SK-N-SH (cell line): ENCODE measurements around the gene HUWE1. TPM values are rescaled to one million over a fixed set of nuclear protein-coding genes. Genes with fewer than 3 reads are reported as not detected.

Experiments
- CTCF ChIA-PET: fragments of 300-600, 350-600 bp; formaldehyde crosslinking; extraction: SDS; loops from one replicate; lab custom pipeline; 2021; lab: Yijun Ruan, JAX
- POLR2A ChIA-PET: fragments of 350-600 bp; sonication (Branson Sonifier 250); formaldehyde crosslinking; extraction: SDS; loops from one replicate; lab custom pipeline; 2020; ENCODE audit warnings: antibody characterized with exemption, inconsistent platforms; lab: Yijun Ruan, JAX
- DNase-seq: peaks from one replicate; pipeline ENCODE4 v3.0.0; 2012
- H2AFZ ChIP-seq: fragments of 200-600 bp; sonication (generic); 2 replicates; pipeline ENCODE4 v1.8.1; 2016; ENCODE audit warnings: antibody characterized with exemption, mild to moderate bottlenecking, low read depth
- H3F3A ChIP-seq: fragments of 200-600 bp; sonication (generic); replicated peaks from 2 replicates; pipeline ENCODE3; 2016; ENCODE audit warnings: antibody characterized with exemption, mild to moderate bottlenecking; ENCODE audit not compliant: insufficient read depth
- H3K27ac ChIP-seq, 2 experiments: fragments of 200-500 bp in 1 of 2; fragments of 200-600 bp in 1 of 2; sonication (Bioruptor generic) in 1 of 2; sonication (generic), shearing (Covaris generic) in 1 of 2; 2 replicates each; pipeline versions ENCODE4 v1.5.1 to v1.6.1; 2014 to 2016; ENCODE audit warnings: low read depth in 2 of 2, inconsistent platforms in 1 of 2, low read length in 1 of 2, mild to moderate bottlenecking in 1 of 2, mixed read lengths in 1 of 2
- H3K27me3 ChIP-seq: fragments of 200-600 bp; sonication (generic), shearing (Covaris generic); 2 replicates; pipeline ENCODE4 v1.6.1; 2016; ENCODE audit warnings: mixed run types; ENCODE audit not compliant: insufficient read depth
- H3K36me3 ChIP-seq, 2 experiments: fragments of 200-500 bp in 1 of 2; fragments of 200-600 bp in 1 of 2; sonication (Bioruptor generic) in 1 of 2; sonication (generic) in 1 of 2; replicated peaks in 1 of 2; 2 replicates each; pipeline versions ENCODE3 to v1.5.1; 2014 to 2016; ENCODE audit warnings: low read length in 1 of 2, mild to moderate bottlenecking in 1 of 2; ENCODE audit not compliant: insufficient read depth in 2 of 2, control insufficient read depth in 1 of 2
- H3K4me1 ChIP-seq, 2 experiments: fragments of 200-500 bp in 1 of 2; fragments of 200-600 bp in 1 of 2; sonication (Bioruptor generic) in 1 of 2; sonication (generic), shearing (Covaris generic) in 1 of 2; 2 replicates each; pipeline versions ENCODE4 v1.5.1 to v1.6.1; 2014 to 2016; ENCODE audit warnings: low read depth in 1 of 2, low read length in 1 of 2, mixed run types in 1 of 2; ENCODE audit not compliant: insufficient read depth in 2 of 2, control insufficient read depth in 1 of 2
- H3K4me2 ChIP-seq: fragments of 200-600 bp; sonication (generic), shearing (Covaris generic); 2 replicates; pipeline ENCODE4 v1.6.1; 2017; ENCODE audit warnings: mixed run types
- H3K4me3 ChIP-seq, 2 experiments: fragments of 200-500 bp in 1 of 2; fragments of 200-600 bp in 1 of 2; sonication (Bioruptor generic) in 1 of 2; sonication (generic), shearing (Covaris generic) in 1 of 2; 2 replicates each; pipeline versions ENCODE4 v1.5.1 to v1.8.1; 2014 to 2016; ENCODE audit warnings: low read depth in 2 of 2, inconsistent platforms in 1 of 2, low read length in 1 of 2, mild to moderate bottlenecking in 1 of 2, mixed read lengths in 1 of 2, moderate library complexity in 1 of 2
- H3K79me2 ChIP-seq: fragments of 200-600 bp; sonication (generic); 2 replicates; pipeline ENCODE4 v1.8.1; 2017; ENCODE audit warnings: mild to moderate bottlenecking; ENCODE audit not compliant: insufficient read depth
- H3K9ac ChIP-seq: fragments of 200-600 bp; sonication (generic); 2 replicates; pipeline ENCODE4 v1.6.1; 2017; ENCODE audit warnings: mixed run types
- H3K9me2 ChIP-seq: fragments of 200-600 bp; sonication (generic); 2 replicates; pipeline ENCODE4 v1.6.1; 2017; ENCODE audit warnings: mixed run types
- H3K9me3 ChIP-seq: fragments of 200-600 bp; sonication (generic); 2 replicates; pipeline ENCODE4 v1.6.1; 2017; ENCODE audit warnings: mixed run types, mild to moderate bottlenecking, moderate library complexity
- H4K20me1 ChIP-seq: fragments of 200-600 bp; sonication (generic); 2 replicates; pipeline ENCODE4 v1.6.1; 2017; ENCODE audit warnings: mild to moderate bottlenecking, mixed run types; ENCODE audit not compliant: insufficient read depth
- FOXJ3 ChIP-seq: sonication (generic); formaldehyde crosslinking; IDR thresholded peaks from 2 replicates; pipeline ENCODE4 v1.5.1; 2020; ENCODE audit warnings: mild to moderate bottlenecking, missing genetic modification reagents
- FOXM1 ChIP-seq: IDR thresholded peaks from 2 replicates; pipeline ENCODE4 v1.4.0; 2012; ENCODE audit warnings: low read depth, mild to moderate bottlenecking
- GABPA ChIP-seq: IDR thresholded peaks from 2 replicates; pipeline ENCODE4 v1.4.0; 2012; ENCODE audit warnings: low read depth, mild to moderate bottlenecking
- GATA2 ChIP-seq: sonication (generic); formaldehyde crosslinking; IDR thresholded peaks from 2 replicates; pipeline ENCODE4 v1.5.0; 2020; ENCODE audit warnings: mild to moderate bottlenecking, missing genetic modification reagents
- JUND ChIP-seq: IDR thresholded peaks from 2 replicates; pipeline ENCODE4 v1.4.0; 2012
- MEF2A ChIP-seq: IDR thresholded peaks from 2 replicates; pipeline ENCODE4 v1.4.0; 2012; ENCODE audit warnings: low read depth, borderline replicate concordance
- NFIC ChIP-seq: IDR thresholded peaks from 2 replicates; pipeline ENCODE4 v1.4.0; 2012; ENCODE audit warnings: borderline replicate concordance
- NRF1 ChIP-seq: IDR thresholded peaks from 2 replicates; pipeline ENCODE4 v1.6.1; 2012; ENCODE audit warnings: low read depth, mild to moderate bottlenecking, low read length
- RCOR1 ChIP-seq: fragments of 150-350 bp; IDR thresholded peaks from 2 replicates; pipeline ENCODE4 v1.6.1; 2017; ENCODE audit warnings: antibody characterized with exemption, low read length
- RFX5 ChIP-seq: IDR thresholded peaks from 2 replicates; pipeline ENCODE4 v1.6.1; 2012; ENCODE audit warnings: mild to moderate bottlenecking, improper control_type of control experiment, low read length
- RXRA ChIP-seq: IDR thresholded peaks from 2 replicates; pipeline ENCODE4 v1.4.0; 2012; ENCODE audit warnings: low read depth, mild to moderate bottlenecking, borderline replicate concordance
- SIN3A ChIP-seq: IDR thresholded peaks from 2 replicates; pipeline ENCODE4 v1.6.1; 2012; ENCODE audit warnings: low read depth, mild to moderate bottlenecking, low read length, moderate library complexity, borderline replicate concordance
- TAF1 ChIP-seq: IDR thresholded peaks from 2 replicates; pipeline ENCODE4 v1.6.1; 2012; ENCODE audit warnings: low read depth, mild to moderate bottlenecking, low read length, moderate library complexity, borderline replicate concordance
- TCF12 ChIP-seq: IDR thresholded peaks from 2 replicates; pipeline ENCODE4 v1.4.0; 2012
- TEAD4 ChIP-seq: IDR thresholded peaks from 2 replicates; pipeline ENCODE4 v1.4.0; 2012; ENCODE audit warnings: mild to moderate bottlenecking, borderline replicate concordance; ENCODE audit not compliant: insufficient read depth
- WGBS: methylation state at CpG from one replicate; pipeline ENCODE4 v1.1.6; 2017; ENCODE audit warnings: low lambda C conversion rate; 5-methylcytosine and 5-hydroxymethylcytosine counted together
- polyA plus RNA-seq, 3 experiments: library from polyadenylated mRNA; depleted of rRNA; stranded (reverse); fragments of >200 nt; gene quantifications; 2 replicates each; pipeline ENCODE4 v1.2.3, GENCODE V29; 2012
- TF ChIP-seq, protein P1 (sequence below): IDR thresholded peaks from 2 replicates; pipeline ENCODE4 v1.6.1; 2012; ENCODE audit warnings: mild to moderate bottlenecking, low read depth, low read length, moderate library complexity
- TF ChIP-seq, protein P2 (sequence below): fragments of 150-350 bp; IDR thresholded peaks from 2 replicates; pipeline ENCODE4 v1.6.1; 2017; ENCODE audit warnings: antibody characterized with exemption, low read length, low read depth, borderline replicate concordance

HUWE1 gene
- polyA plus RNA-seq, 1 of the 3 experiments (the other 2 are of a cell fraction), result 43.4 TPM

DNA sequence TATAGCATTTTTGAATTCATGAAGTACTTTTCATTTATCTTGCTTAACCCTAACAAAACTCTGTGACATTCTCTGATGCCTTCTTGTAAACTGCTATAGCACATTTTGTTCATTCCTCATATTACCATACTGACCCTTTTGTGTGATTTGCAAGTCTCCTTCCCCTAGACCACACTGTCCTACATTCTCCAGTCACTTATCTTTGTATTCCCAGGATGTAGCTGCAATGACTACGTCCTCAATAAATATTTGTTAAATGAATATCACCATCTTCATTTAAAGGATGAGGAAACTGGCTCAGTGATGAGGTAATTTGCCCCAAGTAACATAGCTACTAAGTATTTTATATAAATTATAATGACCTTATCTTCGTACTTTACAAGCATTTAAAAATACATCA lies 11.9 kb downstream of the HUWE1 start:
- WGBS, result 41% methylated on average over 2 of the region's 2 CpGs
- Histone ChIP-seq H4K20me1 (peaks cover 57% of the 10 kb centered on the region), H3K36me3 (peaks cover 40 to 49% of the 10 kb centered on the region in 2 experiments), H3K27ac (no peak overlapping the region), H2AFZ (no peak overlapping the region), H3K4me3 (no peak overlapping the region), H3K9me3 (no peaks in the 10 kb centered on the region), H3K9me2 (no peaks in the 10 kb centered on the region), H3K4me1 (0 out of 4 replicates have a peak, but pooled peaks cover 0 to 3% of the 10 kb centered on the region in 2 experiments), H3K9ac (no peak overlapping the region), H3F3A (peaks cover 5% of the 10 kb centered on the region), H3K27me3 (no peaks in the 10 kb centered on the region), H3K4me2 (no peak overlapping the region), H3K79me2 (peaks cover 99% of the 10 kb centered on the region)
- DNase-seq, result no peak
- TF ChIP-seq RFX5 (no peak), FOXM1 (no peak)
- CTCF ChIA-PET, result no interaction called here
- POLR2A ChIA-PET, result interaction anchor here (1.7 kb wide), 1 partner anchor 10 kb away, joined by 6 read pairs; no protein-coding TSS in a partner anchor

DNA sequence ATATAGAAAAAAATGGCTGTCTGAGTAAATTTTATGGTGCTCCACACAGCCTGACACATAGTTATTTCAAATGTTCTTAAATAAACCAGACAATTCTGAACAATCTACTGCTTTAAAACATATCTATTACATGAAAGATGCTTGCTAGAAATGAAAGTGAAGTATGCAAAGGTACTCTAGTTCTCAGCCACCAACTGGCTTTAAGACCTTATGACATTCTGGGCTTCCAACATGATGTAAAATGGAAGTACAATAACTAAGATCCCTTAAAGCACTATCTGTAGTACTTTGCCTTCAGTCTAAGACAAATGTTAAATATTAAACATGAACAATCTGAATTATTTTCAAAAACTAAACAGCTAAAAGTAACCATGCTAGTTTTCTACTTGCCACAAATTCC lies 17.3 kb downstream of the HUWE1 start:
- H3K27ac ChIP-seq, result no peak overlapping the region
- H3K4me2 ChIP-seq, result no peak overlapping the region
- H3K9me2 ChIP-seq, result no peaks in the 10 kb centered on the region
- POLR2A ChIA-PET, result no interaction called here
- no peak overlapping the region for H2AFZ ChIP-seq
- H3K27me3 ChIP-seq, result no peaks in the 10 kb centered on the region
- CTCF ChIA-PET, result interaction anchor here (1.0 kb wide), 1 partner anchor 22 kb away, joined by 3 read pairs; no protein-coding TSS in a partner anchor
- TF ChIP-seq SIN3A, result no peak
- no peak for TF ChIP-seq FOXJ3
- TF ChIP-seq JUND, result no peak
- TF ChIP-seq, protein P1, sequence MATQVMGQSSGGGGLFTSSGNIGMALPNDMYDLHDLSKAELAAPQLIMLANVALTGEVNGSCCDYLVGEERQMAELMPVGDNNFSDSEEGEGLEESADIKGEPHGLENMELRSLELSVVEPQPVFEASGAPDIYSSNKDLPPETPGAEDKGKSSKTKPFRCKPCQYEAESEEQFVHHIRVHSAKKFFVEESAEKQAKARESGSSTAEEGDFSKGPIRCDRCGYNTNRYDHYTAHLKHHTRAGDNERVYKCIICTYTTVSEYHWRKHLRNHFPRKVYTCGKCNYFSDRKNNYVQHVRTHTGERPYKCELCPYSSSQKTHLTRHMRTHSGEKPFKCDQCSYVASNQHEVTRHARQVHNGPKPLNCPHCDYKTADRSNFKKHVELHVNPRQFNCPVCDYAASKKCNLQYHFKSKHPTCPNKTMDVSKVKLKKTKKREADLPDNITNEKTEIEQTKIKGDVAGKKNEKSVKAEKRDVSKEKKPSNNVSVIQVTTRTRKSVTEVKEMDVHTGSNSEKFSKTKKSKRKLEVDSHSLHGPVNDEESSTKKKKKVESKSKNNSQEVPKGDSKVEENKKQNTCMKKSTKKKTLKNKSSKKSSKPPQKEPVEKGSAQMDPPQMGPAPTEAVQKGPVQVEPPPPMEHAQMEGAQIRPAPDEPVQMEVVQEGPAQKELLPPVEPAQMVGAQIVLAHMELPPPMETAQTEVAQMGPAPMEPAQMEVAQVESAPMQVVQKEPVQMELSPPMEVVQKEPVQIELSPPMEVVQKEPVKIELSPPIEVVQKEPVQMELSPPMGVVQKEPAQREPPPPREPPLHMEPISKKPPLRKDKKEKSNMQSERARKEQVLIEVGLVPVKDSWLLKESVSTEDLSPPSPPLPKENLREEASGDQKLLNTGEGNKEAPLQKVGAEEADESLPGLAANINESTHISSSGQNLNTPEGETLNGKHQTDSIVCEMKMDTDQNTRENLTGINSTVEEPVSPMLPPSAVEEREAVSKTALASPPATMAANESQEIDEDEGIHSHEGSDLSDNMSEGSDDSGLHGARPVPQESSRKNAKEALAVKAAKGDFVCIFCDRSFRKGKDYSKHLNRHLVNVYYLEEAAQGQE, result no peak
- no peak for TF ChIP-seq NFIC
- TF ChIP-seq GATA2, result no peak
- TF ChIP-seq RXRA, result no peak
- TF ChIP-seq TAF1, result no peak
- no peak for TF ChIP-seq TCF12
- TF ChIP-seq NRF1, result no peak
- no peak for TF ChIP-seq TEAD4
- TF ChIP-seq, protein P2, sequence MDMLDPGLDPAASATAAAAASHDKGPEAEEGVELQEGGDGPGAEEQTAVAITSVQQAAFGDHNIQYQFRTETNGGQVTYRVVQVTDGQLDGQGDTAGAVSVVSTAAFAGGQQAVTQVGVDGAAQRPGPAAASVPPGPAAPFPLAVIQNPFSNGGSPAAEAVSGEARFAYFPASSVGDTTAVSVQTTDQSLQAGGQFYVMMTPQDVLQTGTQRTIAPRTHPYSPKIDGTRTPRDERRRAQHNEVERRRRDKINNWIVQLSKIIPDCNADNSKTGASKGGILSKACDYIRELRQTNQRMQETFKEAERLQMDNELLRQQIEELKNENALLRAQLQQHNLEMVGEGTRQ, result no peak
- TF ChIP-seq RCOR1, result no peak
- no peak for TF ChIP-seq GABPA
- no peak for TF ChIP-seq MEF2A
- H3K9me3 ChIP-seq, result no peaks in the 10 kb centered on the region
- DNase-seq, result no peak
- peaks cover 5% of the 10 kb centered on the region for H3F3A ChIP-seq
- H4K20me1 ChIP-seq, result peaks cover 54% of the 10 kb centered on the region
- no peak overlapping the region for H3K9ac ChIP-seq
- no peak overlapping the region for H3K4me3 ChIP-seq
- H3K4me1 ChIP-seq, result no peaks in the 10 kb centered on the region
- H3K36me3 ChIP-seq, result peaks cover 29 to 32% of the 10 kb centered on the region in 2 experiments
- H3K79me2 ChIP-seq, result peaks cover 99% of the 10 kb centered on the region
